ENCODE results near the gene MYO15A.

Gene MYO15A

DNA sequence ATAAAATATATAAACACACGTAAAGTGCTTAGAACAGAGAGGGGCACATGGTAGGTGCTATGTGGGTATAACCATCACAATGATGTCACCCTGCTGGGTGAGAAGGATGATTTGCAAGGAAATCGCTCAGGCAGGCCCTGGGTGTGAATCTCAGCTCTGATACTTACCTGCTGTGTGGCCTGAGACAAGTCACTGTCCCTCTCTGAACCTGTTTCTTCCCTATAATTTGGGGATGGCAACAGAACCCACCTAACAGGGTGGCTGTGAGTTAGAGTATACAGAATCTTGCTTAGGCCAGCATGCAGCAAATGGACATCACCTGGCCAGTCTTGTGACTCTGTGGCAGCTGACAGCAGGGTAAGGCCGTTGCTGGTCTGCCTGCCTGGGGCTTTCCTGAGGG is 38.4 kb downstream of the MYO15A start:
- no peaks in the 10 kb centered on the region for H3K27me3 ChIP-seq (ENCODE audit: control insufficient read depth, insufficient read depth, low read length)
- H3K36me3 ChIP-seq (ENCODE audit: control insufficient read depth, insufficient read depth, low read length): no peaks in the 10 kb centered on the region
- no peak overlapping the region for H3K4me3 ChIP-seq (ENCODE audit: low read depth, low read length)
- no peak overlapping the region for H3K9ac ChIP-seq (ENCODE audit: low read depth, low read length)
- no peak overlapping the region for H3K27ac ChIP-seq (ENCODE audit: low read depth, low read length)
- H3K4me1 ChIP-seq (ENCODE audit: control insufficient read depth, insufficient read depth, low read length): peaks cover 8% of the 10 kb centered on the region
- H3K9me3 ChIP-seq (ENCODE audit: control insufficient read depth, insufficient read depth, low read length): no peaks in the 10 kb centered on the region

DNA sequence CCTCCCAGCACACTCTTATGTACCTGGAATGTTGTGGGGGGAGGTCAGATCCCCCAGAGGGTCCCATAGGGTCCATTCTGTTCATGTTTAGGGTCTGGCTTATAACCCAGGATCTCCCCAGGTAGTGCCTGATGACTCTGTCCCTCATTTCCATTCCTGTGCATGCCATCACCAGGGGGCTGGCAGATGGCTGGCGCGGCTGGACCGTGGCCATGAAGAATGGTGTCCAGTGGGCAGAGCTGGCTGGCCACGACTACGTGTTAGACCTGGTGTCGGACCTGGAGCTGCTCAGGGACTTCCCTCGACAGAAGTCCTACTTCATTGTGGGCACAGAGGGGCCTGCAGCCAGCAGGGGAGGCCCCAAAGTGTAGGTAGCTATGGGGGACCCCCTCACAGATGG is 40.0 kb downstream of the MYO15A start:
- Histone ChIP-seq H3K4me1 (ENCODE audit: control insufficient read depth, insufficient read depth, low read length) (peaks cover 6% of the 10 kb centered on the region; the same call in 1 of the 2 replicates), H3K9ac (ENCODE audit: low read depth, low read length) (no peak overlapping the region), H3K4me3 (ENCODE audit: low read depth, low read length) (no peak overlapping the region), H3K27me3 (ENCODE audit: control insufficient read depth, insufficient read depth, low read length) (no peaks in the 10 kb centered on the region), H3K9me3 (ENCODE audit: control insufficient read depth, insufficient read depth, low read length) (no peaks in the 10 kb centered on the region), H3K36me3 (ENCODE audit: control insufficient read depth, insufficient read depth, low read length) (no peaks in the 10 kb centered on the region), H3K27ac (ENCODE audit: low read depth, low read length) (no peak overlapping the region)

DNA sequence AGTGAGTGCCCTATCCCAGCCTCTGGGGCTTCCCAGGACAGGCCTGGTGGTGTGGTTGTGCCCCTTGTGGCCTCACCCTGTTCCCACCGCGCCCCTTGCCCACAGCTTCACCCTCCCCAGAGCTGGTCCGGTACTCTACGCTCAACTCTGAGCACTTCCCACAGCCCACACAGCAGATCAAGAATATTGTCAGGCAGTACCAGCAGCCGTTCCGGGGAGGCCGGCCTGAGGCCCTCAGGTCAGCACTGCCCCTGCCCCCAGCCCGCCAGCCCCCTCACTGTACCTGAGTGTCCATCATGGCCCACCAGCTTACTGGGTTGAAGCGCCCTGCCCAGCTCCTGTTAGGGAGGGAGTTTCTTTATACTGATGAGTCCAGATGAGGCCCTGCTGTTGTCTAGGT is 42.7 kb downstream of the MYO15A start:
- Histone ChIP-seq H3K9ac (ENCODE audit: low read depth, low read length) (no peak overlapping the region), H3K4me3 (ENCODE audit: low read depth, low read length) (no peak overlapping the region), H3K4me1 (ENCODE audit: control insufficient read depth, insufficient read depth, low read length) (peaks cover 10% of the 10 kb centered on the region; the same call in 1 of the 2 replicates), H3K36me3 (ENCODE audit: control insufficient read depth, insufficient read depth, low read length) (no peaks in the 10 kb centered on the region), H3K27ac (ENCODE audit: low read depth, low read length) (no peak overlapping the region), H3K27me3 (ENCODE audit: control insufficient read depth, insufficient read depth, low read length) (no peaks in the 10 kb centered on the region), H3K9me3 (ENCODE audit: control insufficient read depth, insufficient read depth, low read length) (no peaks in the 10 kb centered on the region)

GRCh38 chr17:18155179-18155578 is 46.6 kb downstream of the MYO15A start:
- Histone ChIP-seq H3K27ac (ENCODE audit: low read depth, low read length) (no peak overlapping the region), H3K9ac (ENCODE audit: low read depth, low read length) (no peak overlapping the region), H3K9me3 (ENCODE audit: control insufficient read depth, insufficient read depth, low read length) (no peaks in the 10 kb centered on the region), H3K4me3 (ENCODE audit: low read depth, low read length) (no peak overlapping the region), H3K4me1 (ENCODE audit: control insufficient read depth, insufficient read depth, low read length) (peaks cover 10% of the 10 kb centered on the region; the same call in 1 of the 2 replicates), H3K27me3 (ENCODE audit: control insufficient read depth, insufficient read depth, low read length) (no peaks in the 10 kb centered on the region), H3K36me3 (ENCODE audit: control insufficient read depth, insufficient read depth, low read length) (no peaks in the 10 kb centered on the region)

GRCh38 chr17:18156171-18156975 is 47.8 kb downstream of the MYO15A start:
- Histone ChIP-seq H3K27me3 (ENCODE audit: control insufficient read depth, insufficient read depth, low read length) (no peaks in the 10 kb centered on the region), H3K9ac (ENCODE audit: low read depth, low read length) (no peak overlapping the region), H3K9me3 (ENCODE audit: control insufficient read depth, insufficient read depth, low read length) (no peaks in the 10 kb centered on the region), H3K36me3 (ENCODE audit: control insufficient read depth, insufficient read depth, low read length) (no peaks in the 10 kb centered on the region), H3K4me1 (ENCODE audit: control insufficient read depth, insufficient read depth, low read length) (peaks cover 10% of the 10 kb centered on the region; the same call in 1 of the 2 replicates), H3K4me3 (ENCODE audit: low read depth, low read length) (no peak overlapping the region), H3K27ac (ENCODE audit: low read depth, low read length) (no peak overlapping the region)

- Histone ChIP-seq H3K36me3 (ENCODE audit: control insufficient read depth, insufficient read depth, low read length) (no peaks in the 10 kb centered on the region), H3K4me3 (ENCODE audit: low read depth, low read length) (no peak overlapping the region), H3K27me3 (ENCODE audit: control insufficient read depth, insufficient read depth, low read length) (no peaks in the 10 kb centered on the region), H3K4me1 (ENCODE audit: control insufficient read depth, insufficient read depth, low read length) (peaks cover 10% of the 10 kb centered on the region; the same call in 1 of the 2 replicates), H3K27ac (ENCODE audit: low read depth, low read length) (no peak overlapping the region), H3K9me3 (ENCODE audit: control insufficient read depth, insufficient read depth, low read length) (no peaks in the 10 kb centered on the region), H3K9ac (ENCODE audit: low read depth, low read length) (no peak overlapping the region)
These were observed 48.4 kb downstream of the MYO15A start for GRCh38 chr17:18156976-18157280.

GRCh38 chr17:18157354-18157985 is 48.9 kb downstream of the MYO15A start:
- H3K27me3 ChIP-seq (ENCODE audit: control insufficient read depth, insufficient read depth, low read length): no peaks in the 10 kb centered on the region
- no peaks in the 10 kb centered on the region for H3K9me3 ChIP-seq (ENCODE audit: control insufficient read depth, insufficient read depth, low read length)
- H3K4me1 ChIP-seq (ENCODE audit: control insufficient read depth, insufficient read depth, low read length): peaks cover 10% of the 10 kb centered on the region; the same call in 1 of the 2 replicates
- no peak overlapping the region for H3K9ac ChIP-seq (ENCODE audit: low read depth, low read length)
- no peak overlapping the region for H3K4me3 ChIP-seq (ENCODE audit: low read depth, low read length)
- no peaks in the 10 kb centered on the region for H3K36me3 ChIP-seq (ENCODE audit: control insufficient read depth, insufficient read depth, low read length)
- peak overlapping the region; percentile 11 for H3K27ac ChIP-seq (ENCODE audit: low read depth, low read length)

DNA sequence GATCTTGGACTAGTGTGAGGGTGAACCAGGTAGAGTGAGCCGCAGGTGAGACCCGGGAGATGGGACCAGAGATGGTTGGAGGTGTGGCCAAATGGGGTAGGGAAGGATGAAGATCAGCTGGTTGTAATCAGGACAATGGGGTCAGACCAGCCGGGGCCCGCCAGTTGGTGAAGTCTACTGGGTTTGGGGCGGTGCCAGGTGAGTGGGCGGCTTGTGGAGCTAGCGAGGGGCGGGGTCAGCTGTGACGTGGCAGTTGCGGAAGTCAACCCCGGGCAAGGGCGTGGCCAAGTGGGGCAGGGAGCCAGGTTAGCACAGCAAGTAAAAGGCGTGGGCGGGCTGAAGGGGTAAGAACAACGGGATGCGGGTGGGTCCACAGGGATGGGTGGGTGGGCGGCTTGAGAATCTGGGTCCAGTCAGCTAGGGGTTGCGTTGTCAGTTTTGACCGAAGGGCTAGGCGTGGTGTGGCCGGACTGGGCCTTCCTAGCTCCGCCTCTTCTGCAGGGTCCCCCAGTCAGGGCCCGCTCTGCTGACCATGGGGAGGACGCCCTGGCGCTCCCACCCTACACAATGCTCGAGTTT is 49.6 kb downstream of the MYO15A start:
- H3K9ac ChIP-seq (ENCODE audit: low read depth, low read length): peak overlapping the region; percentile 14; the same call in 1 of the 2 replicates
- H3K9me3 ChIP-seq (ENCODE audit: control insufficient read depth, insufficient read depth, low read length): no peaks in the 10 kb centered on the region
- H3K36me3 ChIP-seq (ENCODE audit: control insufficient read depth, insufficient read depth, low read length): no peaks in the 10 kb centered on the region
- peak overlapping the region; percentile 11 for H3K27ac ChIP-seq (ENCODE audit: low read depth, low read length)
- H3K4me3 ChIP-seq (ENCODE audit: low read depth, low read length): peak overlapping the region; percentile 66
- H3K27me3 ChIP-seq (ENCODE audit: control insufficient read depth, insufficient read depth, low read length): no peaks in the 10 kb centered on the region
- peaks cover 4% of the 10 kb centered on the region; the same call in 1 of the 2 replicates for H3K4me1 ChIP-seq (ENCODE audit: control insufficient read depth, insufficient read depth, low read length)

- Histone ChIP-seq H3K4me3 (ENCODE audit: low read depth, low read length) (no peak overlapping the region), H3K4me1 (ENCODE audit: control insufficient read depth, insufficient read depth, low read length) (no peaks in the 10 kb centered on the region; the same call in 1 of the 2 replicates), H3K36me3 (ENCODE audit: control insufficient read depth, insufficient read depth, low read length) (no peaks in the 10 kb centered on the region), H3K27ac (ENCODE audit: low read depth, low read length) (no peak overlapping the region), H3K9me3 (ENCODE audit: control insufficient read depth, insufficient read depth, low read length) (no peaks in the 10 kb centered on the region), H3K9ac (ENCODE audit: low read depth, low read length) (no peak overlapping the region), H3K27me3 (ENCODE audit: control insufficient read depth, insufficient read depth, low read length) (no peaks in the 10 kb centered on the region)
These were observed 51.1 kb downstream of the MYO15A start for GRCh38 chr17:18159551-18160120.

DNA sequence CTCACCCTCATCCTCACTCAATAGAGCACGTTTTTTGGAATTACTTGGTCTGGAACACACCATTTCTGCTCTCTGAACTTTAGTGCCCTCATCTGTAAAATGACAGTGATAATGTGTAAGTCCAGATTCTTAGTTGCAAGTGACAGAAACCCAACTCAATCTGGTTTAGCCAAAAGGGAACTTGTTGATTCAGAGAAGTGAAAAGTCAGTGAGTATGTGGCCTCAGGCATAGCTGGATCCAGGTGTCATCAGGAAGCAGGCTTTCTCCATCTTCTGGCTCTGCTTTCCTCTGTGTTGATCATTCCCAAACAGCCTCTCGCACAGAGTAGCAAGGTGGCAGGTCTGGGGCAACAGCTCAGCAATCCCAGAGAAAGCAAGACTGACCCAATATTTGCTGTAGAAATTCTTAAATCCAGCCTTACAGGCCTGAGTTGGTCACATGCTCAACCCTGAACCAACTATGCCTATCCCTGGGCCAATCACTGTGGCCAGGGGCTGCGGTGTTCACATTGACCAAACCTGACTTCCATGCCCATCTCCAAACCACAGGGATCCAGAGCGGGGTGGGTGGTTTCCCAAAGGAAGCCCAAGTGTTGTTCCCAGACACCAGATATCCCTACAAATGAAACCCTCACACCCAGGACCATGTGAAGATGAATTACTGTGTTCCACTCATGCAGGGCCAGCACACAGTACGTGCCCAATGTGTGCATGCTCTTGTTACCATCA is 51.7 kb downstream of the MYO15A start:
- Histone ChIP-seq H3K27ac (ENCODE audit: low read depth, low read length) (no peak overlapping the region), H3K4me3 (ENCODE audit: low read depth, low read length) (no peak overlapping the region), H3K9ac (ENCODE audit: low read depth, low read length) (no peak overlapping the region), H3K27me3 (ENCODE audit: control insufficient read depth, insufficient read depth, low read length) (no peaks in the 10 kb centered on the region), H3K9me3 (ENCODE audit: control insufficient read depth, insufficient read depth, low read length) (no peaks in the 10 kb centered on the region), H3K4me1 (ENCODE audit: control insufficient read depth, insufficient read depth, low read length) (no peaks in the 10 kb centered on the region; the same call in 1 of the 2 replicates), H3K36me3 (ENCODE audit: control insufficient read depth, insufficient read depth, low read length) (no peaks in the 10 kb centered on the region)
